ENCODE data around the gene ABHD8. TPM values are rescaled to one million over a fixed set of nuclear protein-coding genes. Genes with fewer than 3 reads are reported as not detected.

ABHD8 gene
- total and polyA plus RNA-seq, 4 donors = 9.8 to 11.6 (median 10.8) TPM

- ATAC-seq (ENCODE audit: low FRiP score) = no peak
Measured at GRCh38 chr19:17244618-17245534, 58.3 kb downstream of the ABHD8 start.

DNA sequence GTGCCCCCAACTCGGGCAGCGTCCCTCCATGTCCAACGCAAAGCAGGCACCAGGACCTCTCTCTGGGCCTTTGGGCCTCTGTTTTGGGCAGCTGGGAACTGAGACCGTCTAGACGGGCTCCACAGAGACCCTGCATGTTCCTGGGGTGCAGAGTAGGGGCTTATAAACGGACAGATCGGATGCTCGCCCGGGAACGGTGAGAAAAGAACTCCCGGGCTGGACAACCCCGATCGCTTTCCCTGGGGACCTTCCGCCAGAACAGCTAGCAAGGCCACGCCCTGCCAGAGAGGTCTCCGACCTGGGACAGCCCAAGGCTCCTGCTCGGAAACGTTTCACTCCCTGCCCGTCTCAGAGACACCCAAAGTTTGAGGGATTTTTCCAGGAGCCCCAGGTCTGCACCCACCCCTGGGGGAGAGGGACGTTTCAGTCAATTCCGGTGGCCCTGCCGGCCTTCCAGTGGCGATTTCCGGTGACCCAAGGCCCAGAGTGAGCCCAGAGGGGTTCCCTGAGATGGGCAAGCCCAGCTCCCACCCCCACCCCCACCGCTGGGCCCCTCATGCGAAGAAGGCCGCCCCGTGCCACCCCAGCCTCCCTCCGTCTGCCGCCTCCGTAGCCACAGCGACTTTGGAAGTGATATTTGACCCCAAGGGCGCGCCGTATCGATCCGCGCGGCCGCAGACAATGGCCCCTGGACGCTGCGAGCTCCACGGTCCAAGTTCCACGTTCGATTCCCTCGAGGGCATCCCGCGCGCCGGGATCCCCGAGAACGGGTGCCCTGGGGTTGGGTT, 59.2 kb downstream of the ABHD8 start:
- H3K36me3 ChIP-seq (ENCODE audit: control insufficient read depth in 1 of 2, insufficient read depth in 2 of 2, low read length in 1 of 2) = no peaks in the 10 kb centered on the region
- ATAC-seq (ENCODE audit: low FRiP score) = peak; percentile 30
- H3K4me3 ChIP-seq (ENCODE audit: low read length in 2 of 2) = peak overlapping the region; percentile 76 to 86
- intact Hi-C loops (cut with DNase I) = no loop called here
- peak overlapping the region in 1 of 2 donors; percentile 0 for H3K27ac ChIP-seq (ENCODE audit: low read depth in 1 of 2, low read length in 2 of 2)
- WGBS, 2 donors = 1 to 4% methylated on average over 52 of the region's 52 CpGs
- no peaks in the 10 kb centered on the region for H3K4me1 ChIP-seq (ENCODE audit: control insufficient read depth in 1 of 2, insufficient read depth in 2 of 2, low read length in 2 of 2)
- H3K27me3 ChIP-seq (ENCODE audit: control insufficient read depth in 1 of 2, insufficient read depth in 2 of 2, low read length in 1 of 2) = no peaks in the 10 kb centered on the region
- peak; percentile 78 to 88 for DNase-seq
- no peaks in the 10 kb centered on the region for H3K9me3 ChIP-seq (ENCODE audit: control insufficient read depth, low read length)

More at GRCh38 chr19:17244618-17245534, 58.3 kb downstream of the ABHD8 start:
- no peaks in the 10 kb centered on the region for H3K4me1 ChIP-seq (ENCODE audit: control insufficient read depth in 1 of 2, insufficient read depth in 2 of 2, low read length in 2 of 2)
- intact Hi-C loops (cut with DNase I) = no loop called here
- WGBS, 2 donors = 1% methylated on average over 66 to 100 of the region's 100 CpGs
- peak overlapping the region; percentile 76 to 86 for H3K4me3 ChIP-seq (ENCODE audit: low read length in 2 of 2)
- H3K9me3 ChIP-seq (ENCODE audit: control insufficient read depth, low read length) = no peaks in the 10 kb centered on the region
- no peaks in the 10 kb centered on the region for H3K27me3 ChIP-seq (ENCODE audit: control insufficient read depth in 1 of 2, insufficient read depth in 2 of 2, low read length in 1 of 2)
- H3K27ac ChIP-seq (ENCODE audit: low read depth in 1 of 2, low read length in 2 of 2) = peak overlapping the region in 1 of 2 donors; percentile 11
- no peaks in the 10 kb centered on the region for H3K36me3 ChIP-seq (ENCODE audit: control insufficient read depth in 1 of 2, insufficient read depth in 2 of 2, low read length in 1 of 2)
- peak in 1 of 2 donors; percentile 64 for DNase-seq

DNA sequence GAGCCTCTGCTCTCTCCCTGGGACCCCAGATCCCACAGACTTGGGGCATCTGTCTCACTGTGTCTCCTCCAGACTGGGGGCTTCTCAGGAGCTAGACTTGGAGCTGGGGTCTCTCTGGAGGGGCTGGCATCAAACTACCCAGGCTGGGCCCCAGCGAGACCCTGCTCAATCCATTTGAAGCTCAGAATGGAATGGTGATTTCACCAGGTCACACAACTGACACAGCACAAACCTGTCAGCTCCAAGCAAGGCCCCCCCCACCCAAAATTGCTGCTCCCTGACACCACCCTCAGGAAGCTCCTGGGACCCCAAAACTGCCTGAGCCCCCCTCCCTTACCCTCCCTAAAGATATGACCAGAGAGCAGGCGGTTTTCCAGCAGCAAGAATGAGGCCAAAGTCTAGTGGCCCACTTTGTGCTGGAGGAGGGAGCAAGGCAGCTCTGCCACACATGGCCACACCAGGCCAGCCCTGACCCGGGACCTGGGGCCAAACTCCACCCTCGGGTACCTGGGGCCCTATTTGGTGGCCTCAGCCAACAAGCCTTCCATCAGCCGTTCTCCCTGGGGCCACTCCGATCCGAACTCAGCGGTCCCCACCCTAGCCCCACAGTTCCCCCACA, 59.9 kb downstream of the ABHD8 start:
- Histone ChIP-seq H3K27me3 (ENCODE audit: control insufficient read depth in 1 of 2, insufficient read depth in 2 of 2, low read length in 1 of 2) (no peaks in the 10 kb centered on the region), H3K4me1 (ENCODE audit: control insufficient read depth in 1 of 2, insufficient read depth in 2 of 2, low read length in 2 of 2) (no peaks in the 10 kb centered on the region), H3K36me3 (ENCODE audit: control insufficient read depth in 1 of 2, insufficient read depth in 2 of 2, low read length in 1 of 2) (no peaks in the 10 kb centered on the region), H3K27ac (ENCODE audit: low read depth in 1 of 2, low read length in 2 of 2) (peak overlapping the region in 1 of 2 donors; percentile 0), H3K9me3 (ENCODE audit: control insufficient read depth, low read length) (no peaks in the 10 kb centered on the region), H3K4me3 (ENCODE audit: low read length in 2 of 2) (peak overlapping the region; percentile 76 to 86)
- no peak for DNase-seq
- 20 to 23% methylated on average over 8 of the region's 8 CpGs for WGBS, 2 donors
- ATAC-seq (ENCODE audit: low FRiP score) = no peak
- intact Hi-C loops (cut with DNase I) = no loop called here

- no peak for ATAC-seq (ENCODE audit: low FRiP score)
- no peak overlapping the region for H3K4me3 ChIP-seq (ENCODE audit: low read length in 2 of 2)
- no peaks in the 10 kb centered on the region for H3K36me3 ChIP-seq (ENCODE audit: control insufficient read depth in 1 of 2, insufficient read depth in 2 of 2, low read length in 1 of 2)
Measured at GRCh38 chr19:17242431-17243208, 60.6 kb downstream of the ABHD8 start.

More at GRCh38 chr19:17242431-17243208, 60.6 kb downstream of the ABHD8 start:
- WGBS, 2 donors = 62 to 63% methylated on average over 8 of the region's 8 CpGs
- peak overlapping the region in 1 of 2 donors; percentile 14 for H3K27ac ChIP-seq (ENCODE audit: low read depth in 1 of 2, low read length in 2 of 2)
- no peaks in the 10 kb centered on the region for H3K9me3 ChIP-seq (ENCODE audit: control insufficient read depth, low read length)
- no peak for DNase-seq
- intact Hi-C loops (cut with DNase I) = no loop called here
- H3K4me1 ChIP-seq (ENCODE audit: control insufficient read depth in 1 of 2, insufficient read depth in 2 of 2, low read length in 2 of 2) = no peaks in the 10 kb centered on the region
- H3K27me3 ChIP-seq (ENCODE audit: control insufficient read depth in 1 of 2, insufficient read depth in 2 of 2, low read length in 1 of 2) = no peaks in the 10 kb centered on the region

Other genes with a start within 250 kb of the ABHD8 start
- gene HAUS8, start 228.0 kb downstream of the ABHD8 start, total RNA-seq = 1 to 10 TPM; 5.8 to 7.2 TPM
- gene HAUS8, start 228.0 kb downstream of the ABHD8 start, polyA plus RNA-seq = 10 to 100 TPM in 1 of 2 donors, 1 to 10 TPM in 1; 4.5 to 15.1 TPM
- 100 to 1,000 TPM; 165 to 176 TPM for gene MYO9B, start 227.6 kb downstream of the ABHD8 start, total RNA-seq
- gene MYO9B, start 227.6 kb downstream of the ABHD8 start, polyA plus RNA-seq = 100 to 1,000 TPM in 1 of 2 donors, 10 to 100 TPM in 1; 34.3 to 183 TPM
- 10 to 100 TPM; 18.7 to 24.0 TPM for gene USE1, start 88.1 kb downstream of the ABHD8 start, total RNA-seq
- 10 to 100 TPM; 47.3 to 75.2 TPM for gene USE1, start 88.1 kb downstream of the ABHD8 start, polyA plus RNA-seq
- 10 to 100 TPM; 10.2 to 23.0 TPM for gene OCEL1, start 77.2 kb downstream of the ABHD8 start, total RNA-seq
- gene OCEL1, start 77.2 kb downstream of the ABHD8 start, polyA plus RNA-seq = 10 to 100 TPM; 26.1 to 26.2 TPM
- gene NR2F6, start 57.5 kb downstream of the ABHD8 start, total RNA-seq = 10 to 100 TPM; 23.1 to 27.7 TPM
- gene NR2F6, start 57.5 kb downstream of the ABHD8 start, polyA plus RNA-seq = 10 to 100 TPM; 10.4 to 19.9 TPM
- 10 to 100 TPM in 1 of 2 donors, 1 to 10 TPM in 1; 4.6 to 12.8 TPM for gene USHBP1, start 38.7 kb downstream of the ABHD8 start, total RNA-seq
- under 1 TPM; 0.13 to 0.61 TPM for gene USHBP1, start 38.7 kb downstream of the ABHD8 start, polyA plus RNA-seq
- 10 to 100 TPM; 55.8 to 63.2 TPM for gene BABAM1, start 36.0 kb downstream of the ABHD8 start, total RNA-seq
- gene BABAM1, start 36.0 kb downstream of the ABHD8 start, polyA plus RNA-seq = 100 to 1,000 TPM in 1 of 2 donors, 10 to 100 TPM in 1; 83.6 to 102 TPM
- gene ANKLE1, start 21.5 kb downstream of the ABHD8 start, total RNA-seq = 1 to 10 TPM in 1 of 2 donors, under 1 TPM in 1; 0.71 to 1.0 TPM
- under 1 TPM in 1 of 2 donors, not detected in 1; 0.95 TPM for gene ANKLE1, start 21.5 kb downstream of the ABHD8 start, polyA plus RNA-seq
- gene MRPL34, start 2.4 kb upstream of the ABHD8 start, total RNA-seq = 10 to 100 TPM; 41.9 to 53.9 TPM
- 100 to 1,000 TPM; 134 to 177 TPM for gene MRPL34, start 2.4 kb upstream of the ABHD8 start, polyA plus RNA-seq
- 10 to 100 TPM; 21.4 to 33.2 TPM for gene DDA1, start 6.1 kb upstream of the ABHD8 start, total RNA-seq
- 10 to 100 TPM; 24.2 to 71.0 TPM for gene DDA1, start 6.1 kb upstream of the ABHD8 start, polyA plus RNA-seq
- 10 to 100 TPM; 10.9 to 17.4 TPM for gene ANO8, start 31.4 kb upstream of the ABHD8 start, total RNA-seq
- 10 to 100 TPM in 1 of 2 donors, 1 to 10 TPM in 1; 1.3 to 19.4 TPM for gene ANO8, start 31.4 kb upstream of the ABHD8 start, polyA plus RNA-seq
- gene GTPBP3, start 34.1 kb upstream of the ABHD8 start, total RNA-seq = 10 to 100 TPM; 16.7 to 27.7 TPM
- 10 to 100 TPM in 1 of 2 donors, 1 to 10 TPM in 1; 3.4 to 32.2 TPM for gene GTPBP3, start 34.1 kb upstream of the ABHD8 start, polyA plus RNA-seq
- gene PLVAP, start 73.9 kb upstream of the ABHD8 start, total RNA-seq = 100 to 1,000 TPM; 368 to 411 TPM
- 10 to 100 TPM in 1 of 2 donors, 1 to 10 TPM in 1; 4.0 to 21.8 TPM for gene PLVAP, start 73.9 kb upstream of the ABHD8 start, polyA plus RNA-seq
- gene CCDC194, start 90.8 kb upstream of the ABHD8 start, total RNA-seq = 1 to 10 TPM in 1 of 2 donors, under 1 TPM in 1; 0.71 to 1.7 TPM
- gene CCDC194, start 90.8 kb upstream of the ABHD8 start, polyA plus RNA-seq = not detected
- gene BST2, start 102.2 kb upstream of the ABHD8 start, total RNA-seq = 100 to 1,000 TPM in 1 of 2 donors, 10 to 100 TPM in 1; 72.0 to 116 TPM
- 100 to 1,000 TPM; 114 to 171 TPM for gene BST2, start 102.2 kb upstream of the ABHD8 start, polyA plus RNA-seq
- 10 to 100 TPM; 28.5 to 48.0 TPM for gene MVB12A, start 116.6 kb upstream of the ABHD8 start, total RNA-seq
- gene MVB12A, start 116.6 kb upstream of the ABHD8 start, polyA plus RNA-seq = 10 to 100 TPM; 50.7 to 68.6 TPM
- gene TMEM221, start 145.2 kb upstream of the ABHD8 start, total RNA-seq = under 1 TPM in 1 of 2 donors, not detected in 1; 0.30 TPM
- under 1 TPM in 1 of 2 donors, not detected in 1; 0.38 TPM for gene TMEM221, start 145.2 kb upstream of the ABHD8 start, polyA plus RNA-seq
- gene NXNL1, start 157.5 kb upstream of the ABHD8 start, total RNA-seq = not detected
- not detected for gene NXNL1, start 157.5 kb upstream of the ABHD8 start, polyA plus RNA-seq
- 10 to 100 TPM; 12.0 to 22.2 TPM for gene SLC27A1, start 167.1 kb upstream of the ABHD8 start, total RNA-seq
- 10 to 100 TPM in 1 of 2 donors, 1 to 10 TPM in 1; 6.8 to 37.8 TPM for gene SLC27A1, start 167.1 kb upstream of the ABHD8 start, polyA plus RNA-seq
- 10 to 100 TPM; 38.0 to 50.6 TPM for gene PGLS, start 208.2 kb upstream of the ABHD8 start, total RNA-seq
- 10 to 100 TPM; 31.7 to 90.6 TPM for gene PGLS, start 208.2 kb upstream of the ABHD8 start, polyA plus RNA-seq

Data from aorta (tissue), 5 donors.